ENCODE data around the gene BLVRB. TPM values are rescaled to one million over a fixed set of nuclear protein-coding genes. Genes with fewer than 3 reads are reported as not detected.

BLVRB gene
- total and polyA plus RNA-seq, 2 of the 8 experiments (the other 6 are each of a cell fraction or from before 2014, with no cell fraction given), result 28.7 to 182 TPM

DNA sequence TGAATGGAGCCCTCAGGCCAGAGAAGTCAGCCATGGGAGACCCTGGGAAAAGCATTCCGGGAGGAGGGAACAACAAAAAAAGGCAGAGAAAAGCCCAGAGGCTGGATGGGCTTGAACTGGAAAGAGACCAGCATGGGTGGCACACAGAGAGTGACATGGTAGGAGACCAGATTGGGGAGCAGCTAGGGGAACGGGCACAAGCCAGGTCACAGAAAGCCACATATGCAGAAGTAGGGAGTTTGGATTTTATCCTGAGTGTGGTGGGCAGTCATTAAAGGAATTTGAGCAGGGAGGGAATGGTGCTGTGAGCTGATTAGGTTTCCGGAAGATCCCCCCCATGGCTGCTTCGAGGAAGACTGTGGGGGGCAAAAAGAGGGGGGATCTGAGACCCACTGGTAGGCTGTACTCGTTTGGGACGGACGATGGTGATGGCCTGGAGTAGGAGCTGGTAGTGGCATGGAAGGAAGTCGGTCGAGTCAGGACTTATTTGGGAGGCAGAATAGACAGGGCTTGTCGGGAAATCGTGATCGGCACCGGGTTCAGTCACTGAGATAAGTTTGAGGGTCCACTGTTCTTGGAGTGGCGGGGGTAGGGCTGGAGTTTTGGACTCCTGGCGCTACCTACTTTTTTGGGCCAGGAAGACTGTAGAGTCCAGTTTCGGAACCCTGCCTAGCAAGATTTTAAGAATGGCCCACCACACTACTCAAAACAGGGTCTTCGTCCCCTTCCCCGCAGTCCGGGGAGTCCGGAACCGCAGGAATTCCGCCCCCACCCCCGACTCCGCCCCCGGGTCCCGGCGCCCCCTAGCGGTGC is 40.7 kb downstream of the BLVRB start (continued):
- TF ChIP-seq EZH2 (IDR thresholded peaks at IDR 0.05; ENCODE audit: low read depth, low read length, severe bottlenecking) (no peak), KDM5A (IDR thresholded peaks at IDR 0.05; ENCODE audit: low read length) (0 out of 2 replicates have a peak, but pooled peaks have one; percentile 29), HDAC6 (IDR thresholded peaks at IDR 0.05; ENCODE audit: low read depth, low read length) (no peak), CEBPB (IDR thresholded peaks at IDR 0.05; ENCODE audit: low read depth, low read length) (no peak), SP2 (IDR thresholded peaks at IDR 0.05; ENCODE audit: low read length) (no peak), CHD1 (IDR thresholded peaks at IDR 0.05; ENCODE audit: low read depth, low read length) (no peak), TEAD4 (IDR thresholded peaks at IDR 0.05; ENCODE audit: low read depth, low read length) (peak; percentile 53; the same call in 1 of the 2 replicates), POLR2AphosphoS5 (IDR thresholded peaks at IDR 0.05; ENCODE audit: low read depth, low read length) (0 out of 2 replicates have a peak, but pooled peaks have one; percentile 48), TAF7 (optimal IDR thresholded peaks at IDR 0.05; ENCODE audit: borderline replicate concordance, low read depth, low read length) (no peak), RXRA (IDR thresholded peaks at IDR 0.05; ENCODE audit: insufficient read depth, low read depth, low read length) (no peak)
- TF ChIP-seq, protein P1, sequence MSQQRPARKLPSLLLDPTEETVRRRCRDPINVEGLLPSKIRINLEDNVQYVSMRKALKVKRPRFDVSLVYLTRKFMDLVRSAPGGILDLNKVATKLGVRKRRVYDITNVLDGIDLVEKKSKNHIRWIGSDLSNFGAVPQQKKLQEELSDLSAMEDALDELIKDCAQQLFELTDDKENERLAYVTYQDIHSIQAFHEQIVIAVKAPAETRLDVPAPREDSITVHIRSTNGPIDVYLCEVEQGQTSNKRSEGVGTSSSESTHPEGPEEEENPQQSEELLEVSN (IDR thresholded peaks at IDR 0.05), result no peak
- TF ChIP-seq, protein P2, sequence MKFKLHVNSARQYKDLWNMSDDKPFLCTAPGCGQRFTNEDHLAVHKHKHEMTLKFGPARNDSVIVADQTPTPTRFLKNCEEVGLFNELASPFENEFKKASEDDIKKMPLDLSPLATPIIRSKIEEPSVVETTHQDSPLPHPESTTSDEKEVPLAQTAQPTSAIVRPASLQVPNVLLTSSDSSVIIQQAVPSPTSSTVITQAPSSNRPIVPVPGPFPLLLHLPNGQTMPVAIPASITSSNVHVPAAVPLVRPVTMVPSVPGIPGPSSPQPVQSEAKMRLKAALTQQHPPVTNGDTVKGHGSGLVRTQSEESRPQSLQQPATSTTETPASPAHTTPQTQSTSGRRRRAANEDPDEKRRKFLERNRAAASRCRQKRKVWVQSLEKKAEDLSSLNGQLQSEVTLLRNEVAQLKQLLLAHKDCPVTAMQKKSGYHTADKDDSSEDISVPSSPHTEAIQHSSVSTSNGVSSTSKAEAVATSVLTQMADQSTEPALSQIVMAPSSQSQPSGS (IDR thresholded peaks at IDR 0.05; ENCODE audit: low read length), result no peak
- TF ChIP-seq, protein P3, sequence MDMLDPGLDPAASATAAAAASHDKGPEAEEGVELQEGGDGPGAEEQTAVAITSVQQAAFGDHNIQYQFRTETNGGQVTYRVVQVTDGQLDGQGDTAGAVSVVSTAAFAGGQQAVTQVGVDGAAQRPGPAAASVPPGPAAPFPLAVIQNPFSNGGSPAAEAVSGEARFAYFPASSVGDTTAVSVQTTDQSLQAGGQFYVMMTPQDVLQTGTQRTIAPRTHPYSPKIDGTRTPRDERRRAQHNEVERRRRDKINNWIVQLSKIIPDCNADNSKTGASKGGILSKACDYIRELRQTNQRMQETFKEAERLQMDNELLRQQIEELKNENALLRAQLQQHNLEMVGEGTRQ (IDR thresholded peaks at IDR 0.05; ENCODE audit: low read length), result no peak

Measured in H1 (cell line).